ENCODE results near the gene LRRC1.

LRRC1 gene

GRCh38 chr6:53847796-53848314, 53.0 kb downstream of the LRRC1 start:
- no peak for DNase-seq (ENCODE audit: low spot score)

- DNase-seq (ENCODE audit: low spot score): no peak
Measured at GRCh38 chr6:53850527-53850926, 55.7 kb downstream of the LRRC1 start.

- no peak for DNase-seq (ENCODE audit: low spot score)
Measured at GRCh38 chr6:53851561-53851960, 56.8 kb downstream of the LRRC1 start.

GRCh38 chr6:53852805-53853204, 58.0 kb downstream of the LRRC1 start:
- no peak for DNase-seq (ENCODE audit: low spot score)

GRCh38 chr6:53854843-53855567, 60.2 kb downstream of the LRRC1 start:
- no peak for DNase-seq (ENCODE audit: low spot score)

GRCh38 chr6:53855940-53856339, 61.1 kb downstream of the LRRC1 start:
- DNase-seq (ENCODE audit: low spot score): no peak

- no peak for DNase-seq (ENCODE audit: low spot score)
Measured at GRCh38 chr6:53857318-53858094, 62.7 kb downstream of the LRRC1 start.

- DNase-seq (ENCODE audit: low spot score): no peak
Measured at GRCh38 chr6:53858196-53858595, 63.4 kb downstream of the LRRC1 start.

- DNase-seq (ENCODE audit: low spot score): no peak
Measured at GRCh38 chr6:53858913-53859312, 64.1 kb downstream of the LRRC1 start.

- DNase-seq (ENCODE audit: low spot score): no peak
Measured at GRCh38 chr6:53860511-53860910, 65.7 kb downstream of the LRRC1 start.

- DNase-seq (ENCODE audit: low spot score): no peak
Measured at GRCh38 chr6:53861518-53861917, 66.7 kb downstream of the LRRC1 start.

GRCh38 chr6:53862662-53863462, 68.1 kb downstream of the LRRC1 start:
- DNase-seq (ENCODE audit: low spot score): no peak

GRCh38 chr6:53864781-53865180, 70.0 kb downstream of the LRRC1 start:
- no peak for DNase-seq (ENCODE audit: low spot score)

GRCh38 chr6:53866226-53866625, 71.4 kb downstream of the LRRC1 start:
- no peak for DNase-seq (ENCODE audit: low spot score)

GRCh38 chr6:53868626-53869025, 73.8 kb downstream of the LRRC1 start:
- DNase-seq (ENCODE audit: low spot score): no peak

GRCh38 chr6:53869964-53870363, 75.2 kb downstream of the LRRC1 start:
- no peak for DNase-seq (ENCODE audit: low spot score)

- DNase-seq (ENCODE audit: low spot score): no peak
Measured at GRCh38 chr6:53873922-53874321, 79.1 kb downstream of the LRRC1 start.

- no peak for DNase-seq (ENCODE audit: low spot score)
Measured at GRCh38 chr6:53874964-53875363, 80.2 kb downstream of the LRRC1 start.

- no peak for DNase-seq (ENCODE audit: low spot score)
Measured at GRCh38 chr6:53877151-53877550, 82.3 kb downstream of the LRRC1 start.

- no peak for DNase-seq (ENCODE audit: low spot score)
Measured at GRCh38 chr6:53878808-53879207, 84.0 kb downstream of the LRRC1 start.

GRCh38 chr6:53879608-53880007, 84.8 kb downstream of the LRRC1 start:
- DNase-seq (ENCODE audit: low spot score): no peak

GRCh38 chr6:53887316-53887715, 92.5 kb downstream of the LRRC1 start:
- no peak for DNase-seq (ENCODE audit: low spot score)

GRCh38 chr6:53888931-53889330, 94.1 kb downstream of the LRRC1 start:
- no peak for DNase-seq (ENCODE audit: low spot score)
